ENCODE data around the gene PRKACB. TPM values are rescaled to one million over a fixed set of nuclear protein-coding genes. Genes with fewer than 3 reads are reported as not detected.
A peak's percentile ranks its signal among the peaks of the same experiment; 100 is the strongest.

Gene PRKACB
- total RNA-seq, 2 experiments from 2014 or later, result 16.6 to 38.5 TPM

GRCh38 chr1:84164567-84165021 is 20.5 kb downstream of the PRKACB start:
- H3K79me2 ChIP-seq (ENCODE audit: insufficient read depth, low read depth, low read length), result peaks cover 58% of the 10 kb centered on the region
- H3K9me2 ChIP-seq (ENCODE audit: insufficient read depth, low read length), result no peaks in the 10 kb centered on the region
- no peaks in the 10 kb centered on the region for H4K20me1 ChIP-seq (ENCODE audit: insufficient read depth, low read length)
- H3K36me3 ChIP-seq (ENCODE audit: insufficient read depth, low read length), result peaks cover 5% of the 10 kb centered on the region; the same call in 1 of the 2 replicates
- POLR2A ChIA-PET, result interaction anchor here (0.6 to 2.7 kb wide), 9 partner anchors 15 to 409 kb away, joined by 3 to 11 read pairs (median 4); partner anchors contain the start of genes CTBS and PRKACB
- intact Hi-C loops (cut with micrococcal nuclease; ENCODE audit: unreplicated experiment), result no loop called here
- no peak overlapping the region for H3K4me2 ChIP-seq (ENCODE audit: low read length)
- H3K4me1 ChIP-seq (ENCODE audit: insufficient read depth, low read length, poor library complexity, severe bottlenecking), result peaks cover 20% of the 10 kb centered on the region
- no peaks in the 10 kb centered on the region for H3K9me3 ChIP-seq (ENCODE audit: low read length)
- no peak overlapping the region for H2AFZ ChIP-seq (ENCODE audit: low read length)
- BruUV-seq (replicated peaks), result no TSS peak
- CTCF ChIA-PET (ENCODE audit: unreplicated experiment), result no interaction called here
- H3K27ac ChIP-seq (ENCODE audit: low read depth, low read length, poor library complexity, severe bottlenecking), result no peak overlapping the region
- H3K4me3 ChIP-seq (ENCODE audit: low read depth, low read length, poor library complexity, severe bottlenecking), result no peak overlapping the region
- DNase-seq (ENCODE audit: low spot score), result no peak
- no peak for TF ChIP-seq EZH2phosphoT487 (IDR thresholded peaks at IDR 0.05; ENCODE audit: borderline replicate concordance, low read depth, low read length)
- no peak for TF ChIP-seq CTCF (conservative IDR thresholded peaks at IDR 0.05; ENCODE audit: low read length)

DNA sequence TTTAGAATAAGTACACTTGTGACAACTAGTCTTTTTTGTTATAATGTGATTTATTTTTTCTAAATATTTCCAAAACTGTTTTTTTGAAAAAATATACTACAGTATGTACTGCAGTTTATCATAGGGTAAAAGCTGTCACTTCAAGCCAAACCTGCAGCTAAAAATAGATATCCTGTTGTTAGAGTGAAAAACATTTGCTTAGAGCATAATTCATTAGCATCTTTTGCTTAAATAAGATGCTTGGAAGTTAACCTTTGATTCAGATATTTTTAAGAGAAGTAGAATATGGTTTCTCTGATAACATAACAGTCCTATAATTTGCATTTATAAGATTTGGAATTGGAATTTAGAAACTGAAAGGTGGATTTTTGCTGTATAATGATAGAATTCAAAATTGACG is 21.5 kb downstream of the PRKACB start:
- Histone ChIP-seq H3K9me2 (ENCODE audit: insufficient read depth, low read length) (no peaks in the 10 kb centered on the region), H3K4me1 (ENCODE audit: insufficient read depth, low read length, poor library complexity, severe bottlenecking) (peaks cover 20% of the 10 kb centered on the region), H3K4me2 (ENCODE audit: low read length) (peak overlapping the region; percentile 31), H4K20me1 (ENCODE audit: insufficient read depth, low read length) (no peaks in the 10 kb centered on the region), H3K4me3 (ENCODE audit: low read depth, low read length, poor library complexity, severe bottlenecking) (no peak overlapping the region), H3K27ac (ENCODE audit: low read depth, low read length, poor library complexity, severe bottlenecking) (no peak overlapping the region), H3K79me2 (ENCODE audit: insufficient read depth, low read depth, low read length) (peaks cover 48% of the 10 kb centered on the region), H3K36me3 (ENCODE audit: insufficient read depth, low read length) (peaks cover 5% of the 10 kb centered on the region; the same call in 1 of the 2 replicates), H2AFZ (ENCODE audit: low read length) (no peak overlapping the region), H3K9me3 (ENCODE audit: low read length) (no peaks in the 10 kb centered on the region)
- ChIA-PET CTCF (ENCODE audit: unreplicated experiment) (no interaction called here), POLR2A (interaction anchor here (1.8 to 2.7 kb wide), 2 partner anchors 18 to 21 kb away, joined by 9 to 11 read pairs; partner anchors contain the start of gene PRKACB)
- peak; percentile 16 for DNase-seq (ENCODE audit: low spot score)
- intact Hi-C loops (cut with micrococcal nuclease; ENCODE audit: unreplicated experiment), result no loop called here
- BruUV-seq (replicated peaks), result no TSS peak
- TF ChIP-seq EZH2phosphoT487 (IDR thresholded peaks at IDR 0.05; ENCODE audit: borderline replicate concordance, low read depth, low read length) (no peak), CTCF (conservative IDR thresholded peaks at IDR 0.05; ENCODE audit: low read length) (no peak)

- ChIA-PET CTCF (ENCODE audit: unreplicated experiment) (no interaction called here), POLR2A (interaction anchor here (0.5 kb wide), 1 partner anchor 200 kb away, joined by 3 read pairs; no protein-coding TSS in a partner anchor)
- Histone ChIP-seq H3K36me3 (ENCODE audit: insufficient read depth, low read length) (peaks cover 5% of the 10 kb centered on the region; the same call in 1 of the 2 replicates), H3K4me1 (ENCODE audit: insufficient read depth, low read length, poor library complexity, severe bottlenecking) (peaks cover 20% of the 10 kb centered on the region), H3K9me3 (ENCODE audit: low read length) (no peaks in the 10 kb centered on the region), H4K20me1 (ENCODE audit: insufficient read depth, low read length) (no peaks in the 10 kb centered on the region), H3K79me2 (ENCODE audit: insufficient read depth, low read depth, low read length) (peaks cover 36% of the 10 kb centered on the region; the same call in 1 of the 2 replicates), H3K27ac (ENCODE audit: low read depth, low read length, poor library complexity, severe bottlenecking) (no peak overlapping the region), H3K4me2 (ENCODE audit: low read length) (no peak overlapping the region), H3K4me3 (ENCODE audit: low read depth, low read length, poor library complexity, severe bottlenecking) (no peak overlapping the region), H3K9me2 (ENCODE audit: insufficient read depth, low read length) (no peaks in the 10 kb centered on the region), H2AFZ (ENCODE audit: low read length) (no peak overlapping the region)
- intact Hi-C loops (cut with micrococcal nuclease; ENCODE audit: unreplicated experiment), result no loop called here
- no peak for TF ChIP-seq EZH2phosphoT487 (IDR thresholded peaks at IDR 0.05; ENCODE audit: borderline replicate concordance, low read depth, low read length)
- TF ChIP-seq CTCF (conservative IDR thresholded peaks at IDR 0.05; ENCODE audit: low read length), result no peak
- no TSS peak for BruUV-seq (replicated peaks)
- no peak for DNase-seq (ENCODE audit: low spot score)
These were observed 22.7 kb downstream of the PRKACB start for GRCh38 chr1:84166797-84167196.
